ENCODE measurements around the gene MARCKSL1.

- TF ChIP-seq POLR2A (IDR thresholded peaks at IDR 0.05) (no peak), CTCF (IDR thresholded peaks at IDR 0.05) (no peak)
These were observed 50.4 kb downstream of the MARCKSL1 start for GRCh38 chr1:32285658-32286057.
